PC-9 (cell line): ENCODE data around the gene EVL.

ENCODE experiments used
- CTCF ChIP-seq: fragments of 200-600 bp; sonication (generic); conservative IDR thresholded peaks from 2 replicates; pipeline ENCODE4 v1.6.1; 2017; ENCODE audit warnings: mixed run types, antibody characterized with exemption, mild to moderate bottlenecking, moderate library complexity
- EZH2 ChIP-seq: fragments of 200-600 bp; sonication (generic); IDR thresholded peaks from 2 replicates; pipeline ENCODE4 v1.8.0; 2017; ENCODE audit warnings: antibody characterized with exemption, low read depth

DNA sequence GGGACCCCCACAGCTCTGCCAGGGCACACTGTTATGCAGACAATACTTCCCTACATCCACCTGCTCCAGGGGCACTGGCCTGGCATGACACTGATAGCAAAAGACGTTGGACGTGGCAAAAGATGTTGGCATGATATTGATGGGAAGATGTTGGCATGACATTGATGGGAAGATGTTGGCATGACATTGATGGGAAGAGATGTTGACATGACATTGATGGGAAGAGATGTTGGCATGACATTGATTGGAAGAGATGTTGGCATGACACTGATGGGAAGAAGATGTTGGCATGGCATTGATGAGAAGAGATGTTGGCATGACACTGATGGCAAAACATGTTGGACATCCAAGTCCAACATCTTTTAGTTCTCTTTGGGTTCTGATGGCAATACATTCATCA lies 105.7 kb downstream of the EVL start:
- TF ChIP-seq CTCF (no peak), EZH2 (no peak)
